Smooth muscle cell (in vitro differentiated cells): ENCODE measurements around the gene COL21A1. TPM values are rescaled to one million over a fixed set of nuclear protein-coding genes. Genes with fewer than 3 reads are reported as not detected.

Experiments
- DNase-seq: peaks from one replicate; lab custom pipeline; 2025; ENCODE audit not compliant: unreplicated experiment; lab: John Stamatoyannopoulos, UW
- H2AFZ ChIP-seq: fragments of 200-600 bp; sonication (generic); 2 replicates; pipeline ENCODE4 v1.6.0; 2016; ENCODE audit warnings: antibody characterized with exemption, low read depth, mild to moderate bottlenecking
- H3F3A ChIP-seq: fragments of 200-600 bp; sonication (generic); 2 replicates; pipeline ENCODE4 v1.6.0; 2017; ENCODE audit warnings: antibody characterized with exemption, low read depth
- H3K27ac ChIP-seq: fragments of 200-600 bp; sonication (generic); 2 replicates; pipeline ENCODE4 v1.5.1; 2016; ENCODE audit warnings: low read depth, mild to moderate bottlenecking
- H3K27me3 ChIP-seq: fragments of 200-600 bp; sonication (generic); 2 replicates; pipeline ENCODE4 v1.6.1; 2016; ENCODE audit warnings: low read depth, mild to moderate bottlenecking
- H3K36me3 ChIP-seq: fragments of 200-600 bp; sonication (generic); 2 replicates; pipeline ENCODE4 v1.5.1; 2016; ENCODE audit warnings: low read depth
- H3K4me1 ChIP-seq: fragments of 200-600 bp; sonication (generic); 2 replicates; pipeline ENCODE4 v1.5.1; 2016; ENCODE audit warnings: low read depth
- H3K4me2 ChIP-seq: fragments of 200-600 bp; sonication (generic); 2 replicates; pipeline ENCODE4 v1.6.0; 2016; ENCODE audit warnings: mild to moderate bottlenecking
- H3K4me3 ChIP-seq: fragments of 200-600 bp; sonication (generic); 2 replicates; pipeline ENCODE4 v1.5.1; 2016; ENCODE audit warnings: mild to moderate bottlenecking
- H3K79me2 ChIP-seq: fragments of 200-600 bp; sonication (generic); 2 replicates; pipeline ENCODE4 v1.6.0; 2016; ENCODE audit warnings: low read depth, mild to moderate bottlenecking
- H3K9ac ChIP-seq: fragments of 200-600 bp; sonication (generic); 2 replicates; pipeline ENCODE4 v1.6.0; 2016; ENCODE audit warnings: low read depth
- H3K9me3 ChIP-seq: fragments of 200-600 bp; sonication (generic); replicated peaks from 2 replicates; pipeline ENCODE4 v1.5.1; 2016; ENCODE audit warnings: low read depth
- H4K20me1 ChIP-seq: fragments of 200-600 bp; sonication (generic); 2 replicates; pipeline ENCODE4 v1.6.0; 2016; ENCODE audit warnings: low read depth
- WGBS: methylation state at CpG from one replicate; pipeline ENCODE4 v1.1.7; 2016; ENCODE audit warnings: low lambda C conversion rate; 5-methylcytosine and 5-hydroxymethylcytosine counted together
- polyA plus RNA-seq: library from polyadenylated mRNA; unstranded; fragments of >200 nt; fragmentation: Nextera tagmentation; extraction: Ambion mirVana; gene quantifications from 2 replicates; pipeline ENCODE4 v1.2.1, GENCODE V29; 2016
- total RNA-seq: library from RNA; depleted of rRNA; stranded (reverse); fragments of >200 nt; gene quantifications from 2 replicates; pipeline ENCODE4 v1.2.3, GENCODE V29; 2014
- TF ChIP-seq, protein P1 (sequence below): fragments of 200-600 bp; sonication (generic); IDR thresholded peaks from 2 replicates; pipeline ENCODE4 v1.5.1; 2017; ENCODE audit warnings: borderline replicate concordance, mild to moderate bottlenecking, antibody characterized with exemption; ENCODE audit not compliant: insufficient read depth, poor library complexity, severe bottlenecking

Gene COL21A1
- total and polyA plus RNA-seq, 2 experiments from 2014 or later = 5.8 to 8.2 TPM

DNA sequence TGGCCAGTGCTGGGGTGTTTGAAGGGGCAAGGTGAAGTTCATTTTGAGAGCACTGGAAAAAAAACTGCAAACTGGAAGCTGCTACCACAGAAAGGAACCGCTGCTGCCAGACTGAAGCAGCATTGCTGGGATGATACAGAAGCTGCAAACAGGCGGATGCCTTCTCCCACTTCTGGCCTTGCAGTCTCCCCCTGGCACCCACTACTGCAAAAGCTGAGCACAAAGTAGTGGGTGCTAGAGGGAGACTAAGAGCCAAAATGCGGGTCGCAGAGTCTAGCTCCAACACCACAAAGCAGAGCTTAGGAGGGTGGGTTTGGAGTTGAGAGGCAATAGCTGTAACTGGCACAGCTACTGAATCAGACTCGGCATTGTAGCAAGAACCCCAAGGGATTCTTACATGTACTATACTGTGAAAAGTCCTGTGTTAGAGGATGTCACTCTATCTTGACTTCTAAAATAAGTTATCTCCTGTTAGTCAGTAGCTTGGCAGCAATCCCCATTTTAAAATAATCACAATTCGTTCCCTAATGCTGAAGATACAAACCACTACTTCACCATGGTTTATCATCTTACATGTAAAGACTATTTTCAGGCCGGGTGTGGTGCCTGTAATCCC lies 44.0 kb upstream of the COL21A1 start:
- peak overlapping the region; percentile 80 for H2AFZ ChIP-seq
- 69% methylated on average over 7 of the region's 7 CpGs for WGBS
- DNase-seq = no peak

GRCh38 chr6:56289721-56290120 lies 42.3 kb upstream of the COL21A1 start:
- Histone ChIP-seq H3K36me3 (no peaks in the 10 kb centered on the region), H3K27me3 (no peaks in the 10 kb centered on the region), H3K4me3 (no peak overlapping the region), H3K9me3 (no peaks in the 10 kb centered on the region), H3F3A (no peaks in the 10 kb centered on the region), H3K79me2 (no peaks in the 10 kb centered on the region), H3K27ac (no peak overlapping the region), H4K20me1 (no peaks in the 10 kb centered on the region), H3K9ac (no peak overlapping the region), H3K4me1 (no peaks in the 10 kb centered on the region), H3K4me2 (no peak overlapping the region), H2AFZ (no peak overlapping the region)
- WGBS = 88% methylated on average over 6 of the region's 6 CpGs
- no peak for DNase-seq
- TF ChIP-seq, protein P1, sequence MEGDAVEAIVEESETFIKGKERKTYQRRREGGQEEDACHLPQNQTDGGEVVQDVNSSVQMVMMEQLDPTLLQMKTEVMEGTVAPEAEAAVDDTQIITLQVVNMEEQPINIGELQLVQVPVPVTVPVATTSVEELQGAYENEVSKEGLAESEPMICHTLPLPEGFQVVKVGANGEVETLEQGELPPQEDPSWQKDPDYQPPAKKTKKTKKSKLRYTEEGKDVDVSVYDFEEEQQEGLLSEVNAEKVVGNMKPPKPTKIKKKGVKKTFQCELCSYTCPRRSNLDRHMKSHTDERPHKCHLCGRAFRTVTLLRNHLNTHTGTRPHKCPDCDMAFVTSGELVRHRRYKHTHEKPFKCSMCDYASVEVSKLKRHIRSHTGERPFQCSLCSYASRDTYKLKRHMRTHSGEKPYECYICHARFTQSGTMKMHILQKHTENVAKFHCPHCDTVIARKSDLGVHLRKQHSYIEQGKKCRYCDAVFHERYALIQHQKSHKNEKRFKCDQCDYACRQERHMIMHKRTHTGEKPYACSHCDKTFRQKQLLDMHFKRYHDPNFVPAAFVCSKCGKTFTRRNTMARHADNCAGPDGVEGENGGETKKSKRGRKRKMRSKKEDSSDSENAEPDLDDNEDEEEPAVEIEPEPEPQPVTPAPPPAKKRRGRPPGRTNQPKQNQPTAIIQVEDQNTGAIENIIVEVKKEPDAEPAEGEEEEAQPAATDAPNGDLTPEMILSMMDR = no peak

More for the DNA sequence above, 44.0 kb upstream of the COL21A1 start:
- TF ChIP-seq, protein P1 = no peak
- H3K9ac ChIP-seq = no peak overlapping the region
- H3K4me1 ChIP-seq = no peaks in the 10 kb centered on the region
- no peaks in the 10 kb centered on the region for H3K9me3 ChIP-seq
- H3F3A ChIP-seq = no peaks in the 10 kb centered on the region
- no peaks in the 10 kb centered on the region for H3K27me3 ChIP-seq
- no peak overlapping the region for H3K4me2 ChIP-seq
- H3K36me3 ChIP-seq = no peaks in the 10 kb centered on the region
- H3K4me3 ChIP-seq = no peak overlapping the region
- H4K20me1 ChIP-seq = no peaks in the 10 kb centered on the region
- H3K27ac ChIP-seq = no peak overlapping the region
- no peaks in the 10 kb centered on the region for H3K79me2 ChIP-seq

DNA sequence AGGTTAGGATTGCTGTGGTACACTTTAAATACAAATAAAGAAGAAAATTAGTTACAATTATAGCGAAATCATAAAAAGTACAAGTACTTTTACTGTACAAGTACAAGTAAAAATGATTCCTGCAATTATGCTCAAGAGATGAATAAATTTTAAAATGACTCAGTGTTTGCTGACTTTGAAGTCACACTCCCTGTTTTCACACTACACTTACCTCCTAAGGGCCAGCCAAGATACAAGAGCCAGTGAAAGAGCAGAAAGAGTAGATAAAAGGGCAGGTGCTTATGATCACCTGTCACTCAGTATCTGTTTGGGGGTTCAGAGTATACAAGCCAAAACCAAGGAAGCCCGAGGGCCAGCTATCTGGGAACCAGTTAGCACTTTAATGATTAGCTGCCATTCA lies 41.0 kb upstream of the COL21A1 start:
- H3K36me3 ChIP-seq = no peaks in the 10 kb centered on the region

More for the DNA sequence above, 41.0 kb upstream of the COL21A1 start:
- no peak overlapping the region for H2AFZ ChIP-seq
- 89% methylated on average over 2 of the region's 2 CpGs for WGBS
- no peak overlapping the region for H3K9ac ChIP-seq
- no peak overlapping the region for H3K27ac ChIP-seq
- no peaks in the 10 kb centered on the region for H3K4me1 ChIP-seq
- no peak overlapping the region for H3K4me2 ChIP-seq
- TF ChIP-seq, protein P1 = no peak
- no peaks in the 10 kb centered on the region for H4K20me1 ChIP-seq
- H3F3A ChIP-seq = no peaks in the 10 kb centered on the region
- no peak overlapping the region for H3K4me3 ChIP-seq
- H3K9me3 ChIP-seq = no peaks in the 10 kb centered on the region
- H3K79me2 ChIP-seq = no peaks in the 10 kb centered on the region
- no peaks in the 10 kb centered on the region for H3K27me3 ChIP-seq
- DNase-seq = no peak
